HG03457 (cell line): ENCODE results near the gene DNAH6.
"Not testable (repeated sequence)": the region's sequence is repeated elsewhere in the genome, so short reads cannot be mapped to it uniquely, and the experiment has no call there.

Experiments used
- ATAC-seq: cut with Tn5 transposase; IDR thresholded peaks from one replicate; pipeline ENCODE4 v1.9.1; 2021; ENCODE audit warnings: moderate number of reproducible peaks; ENCODE audit not compliant: unreplicated experiment

Gene DNAH6

GRCh38 chr2:84732897-84733778 lies 216.8 kb downstream of the DNAH6 start:
- no peak for ATAC-seq

GRCh38 chr2:84735389-84735788 lies 219.1 kb downstream of the DNAH6 start:
- ATAC-seq: no peak

GRCh38 chr2:84741182-84741822 lies 225.0 kb downstream of the DNAH6 start:
- ATAC-seq: peak; percentile 100

GRCh38 chr2:84748341-84748740 lies 232.0 kb downstream of the DNAH6 start:
- no peak for ATAC-seq

- no peak for ATAC-seq
These were observed 233.1 kb downstream of the DNAH6 start for GRCh38 chr2:84749442-84749841.

GRCh38 chr2:84755096-84755495 lies 238.8 kb downstream of the DNAH6 start:
- no peak for ATAC-seq

- ATAC-seq: no peak
These were observed 241.3 kb downstream of the DNAH6 start for GRCh38 chr2:84757648-84758047.

GRCh38 chr2:84766791-84767190 lies 250.5 kb downstream of the DNAH6 start:
- ATAC-seq: no peak

GRCh38 chr2:84768840-84769239 lies 252.5 kb downstream of the DNAH6 start:
- no peak for ATAC-seq

- no peak for ATAC-seq
These were observed 254.0 kb downstream of the DNAH6 start for GRCh38 chr2:84770280-84770679.

GRCh38 chr2:84771251-84771650 lies 255.0 kb downstream of the DNAH6 start:
- no peak for ATAC-seq

- not testable (repeated sequence) for ATAC-seq
These were observed 257.3 kb downstream of the DNAH6 start for GRCh38 chr2:84773562-84773961.

GRCh38 chr2:84776011-84776410 lies 259.7 kb downstream of the DNAH6 start:
- ATAC-seq: no peak

GRCh38 chr2:84778911-84779690 lies 262.8 kb downstream of the DNAH6 start:
- no peak for ATAC-seq

GRCh38 chr2:84779781-84780180 lies 263.5 kb downstream of the DNAH6 start:
- ATAC-seq: no peak

GRCh38 chr2:84781942-84782716 lies 265.8 kb downstream of the DNAH6 start:
- ATAC-seq: peak; percentile 65

GRCh38 chr2:84782717-84783442 lies 266.6 kb downstream of the DNAH6 start:
- no peak for ATAC-seq

GRCh38 chr2:84785950-84786349 lies 269.7 kb downstream of the DNAH6 start:
- ATAC-seq: no peak

GRCh38 chr2:84786601-84787000 lies 270.3 kb downstream of the DNAH6 start:
- no peak for ATAC-seq

GRCh38 chr2:84788027-84788426 lies 271.7 kb downstream of the DNAH6 start:
- no peak for ATAC-seq
